ENCODE measurements around the gene FANCF. TPM values are rescaled to one million over a fixed set of nuclear protein-coding genes. Genes with fewer than 3 reads are reported as not detected.

The FANCF gene
- total RNA-seq, 1 experiment from 2014 or later: 5.0 TPM

- intact Hi-C loops (cut with micrococcal nuclease): no loop called here
- CTCF ChIA-PET: no interaction called here
These were observed 43.5 kb downstream of the FANCF start for GRCh38 chr11:22582151-22582410.

DNA sequence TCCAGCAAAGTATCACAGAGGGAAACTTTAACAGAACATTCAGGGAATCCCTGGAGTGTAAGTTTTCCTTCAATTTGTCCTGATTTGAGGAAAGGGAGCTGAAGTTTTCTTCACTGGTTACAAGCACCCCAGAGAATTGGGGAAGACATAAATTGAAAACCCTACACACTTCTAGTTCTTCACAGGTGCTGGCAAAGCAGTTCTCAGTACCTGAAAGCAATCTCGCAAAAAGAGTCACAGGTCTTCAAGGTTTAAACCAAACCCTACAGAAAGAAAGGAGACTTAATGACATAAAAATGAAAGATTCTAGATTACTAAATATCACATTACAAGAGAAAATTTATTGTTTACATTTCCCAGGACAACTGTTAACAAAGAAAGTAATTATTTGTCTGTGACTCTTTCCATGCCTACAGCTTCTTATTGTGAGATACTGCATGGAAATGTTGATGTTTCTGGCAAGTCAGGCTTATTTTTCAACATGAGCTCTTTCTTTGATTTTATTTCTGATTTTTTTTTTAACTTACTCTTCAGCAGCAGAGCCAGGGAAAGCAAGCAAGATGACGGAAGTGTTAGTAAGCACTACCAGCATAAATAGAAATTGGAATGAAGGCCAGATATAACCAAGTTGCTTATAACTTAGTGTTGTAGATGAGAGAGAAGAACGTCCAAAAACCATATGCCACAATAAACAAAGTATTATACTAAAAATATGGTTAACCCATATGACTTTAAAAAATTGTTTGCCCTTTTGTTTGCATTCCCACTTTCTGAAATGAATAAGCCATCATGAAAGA is 44.1 kb downstream of the FANCF start:
- Histone ChIP-seq H3K27me3 (ENCODE audit: low read length) (no peaks in the 10 kb centered on the region), H3F3A (ENCODE audit: low read length, unreplicated experiment) (no peaks in the 10 kb centered on the region), H3K4me2 (ENCODE audit: low read length) (no peak overlapping the region), H3K9me2 (replicated peaks; ENCODE audit: low read length) (no peaks in the 10 kb centered on the region), H3K36me3 (ENCODE audit: low read depth, low read length) (no peaks in the 10 kb centered on the region), H3K4me3 (ENCODE audit: low read length) (no peak overlapping the region), H3K79me2 (ENCODE audit: low read length) (no peaks in the 10 kb centered on the region), H3K4me1 (ENCODE audit: insufficient read depth, low read length) (no peaks in the 10 kb centered on the region), H3K9me3 (ENCODE audit: low read length) (no peaks in the 10 kb centered on the region), H4K20me1 (ENCODE audit: low read length) (no peaks in the 10 kb centered on the region), H3K9ac (ENCODE audit: low read length) (no peak overlapping the region), H2AFZ (ENCODE audit: low read length) (no peak overlapping the region), H3K27ac (ENCODE audit: low read length) (no peak overlapping the region)
- ChIA-PET CTCF (no interaction called here), POLR2A (ENCODE audit: unreplicated experiment) (no interaction called here)
- no peak for DNase-seq
- ATAC-seq: no peak
- intact Hi-C loops (cut with micrococcal nuclease): no loop called here
- no TSS peak for BruUV-seq (replicated peaks)
- TF ChIP-seq EZH2phosphoT487 (IDR thresholded peaks at IDR 0.05; ENCODE audit: borderline replicate concordance, low read length): no peak
- TF ChIP-seq CTCF (conservative IDR thresholded peaks at IDR 0.05; ENCODE audit: low read depth, low read length): no peak
- TF ChIP-seq EZH2 (IDR thresholded peaks at IDR 0.05; ENCODE audit: low read length, unreplicated experiment): no peak

More at GRCh38 chr11:22582151-22582410, 43.5 kb downstream of the FANCF start:
- no peak for TF ChIP-seq CTCF (conservative IDR thresholded peaks at IDR 0.05; ENCODE audit: low read depth, low read length)
- no peak for TF ChIP-seq EZH2 (IDR thresholded peaks at IDR 0.05; ENCODE audit: low read length, unreplicated experiment)
- no peak for TF ChIP-seq EZH2phosphoT487 (IDR thresholded peaks at IDR 0.05; ENCODE audit: borderline replicate concordance, low read length)
- Histone ChIP-seq H3K4me2 (ENCODE audit: low read length) (no peak overlapping the region), H3K4me1 (ENCODE audit: insufficient read depth, low read length) (no peaks in the 10 kb centered on the region), H3K79me2 (ENCODE audit: low read length) (no peaks in the 10 kb centered on the region), H4K20me1 (ENCODE audit: low read length) (no peaks in the 10 kb centered on the region), H3K9ac (ENCODE audit: low read length) (no peak overlapping the region), H3F3A (ENCODE audit: low read length, unreplicated experiment) (no peaks in the 10 kb centered on the region), H3K27me3 (ENCODE audit: low read length) (no peaks in the 10 kb centered on the region), H2AFZ (ENCODE audit: low read length) (no peak overlapping the region), H3K27ac (ENCODE audit: low read length) (no peak overlapping the region), H3K9me2 (replicated peaks; ENCODE audit: low read length) (no peaks in the 10 kb centered on the region), H3K36me3 (ENCODE audit: low read depth, low read length) (no peaks in the 10 kb centered on the region), H3K4me3 (ENCODE audit: low read length) (no peak overlapping the region), H3K9me3 (ENCODE audit: low read length) (no peaks in the 10 kb centered on the region)
- no TSS peak for BruUV-seq (replicated peaks)
- ATAC-seq (no peak), DNase-seq (no peak)
- POLR2A ChIA-PET (ENCODE audit: unreplicated experiment): no interaction called here

DNA sequence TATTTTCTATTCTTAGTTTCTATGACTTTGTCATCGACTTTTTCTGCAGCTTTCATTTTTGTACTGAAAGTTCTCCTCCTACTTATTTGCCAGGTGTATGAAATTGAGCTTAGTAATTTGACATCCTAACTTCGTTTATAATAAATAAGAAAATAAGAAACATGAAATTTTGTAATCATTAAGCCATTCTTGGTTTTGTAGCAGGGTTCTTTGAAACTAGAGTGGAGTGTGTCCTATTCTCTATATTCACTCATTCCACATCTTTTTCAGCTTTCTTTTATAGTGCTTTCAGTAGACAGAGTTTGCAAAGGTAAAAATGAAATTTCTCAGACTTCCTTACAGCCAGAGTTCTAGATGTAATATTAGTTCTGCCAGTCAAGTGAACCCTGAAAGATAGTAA is 47.8 kb downstream of the FANCF start:
- DNase-seq: no peak
- no peaks in the 10 kb centered on the region for H3K36me3 ChIP-seq (ENCODE audit: low read depth, low read length)
- no peaks in the 10 kb centered on the region for H4K20me1 ChIP-seq (ENCODE audit: low read length)
- no TSS peak for BruUV-seq (replicated peaks)
- no peaks in the 10 kb centered on the region for H3K9me2 ChIP-seq (replicated peaks; ENCODE audit: low read length)
- intact Hi-C loops (cut with micrococcal nuclease): no loop called here
- H3K9ac ChIP-seq (ENCODE audit: low read length): no peak overlapping the region
- H3F3A ChIP-seq (ENCODE audit: low read length, unreplicated experiment): no peaks in the 10 kb centered on the region
- no peaks in the 10 kb centered on the region for H3K79me2 ChIP-seq (ENCODE audit: low read length)
- H3K27ac ChIP-seq (ENCODE audit: low read length): no peak overlapping the region
- no peak overlapping the region for H2AFZ ChIP-seq (ENCODE audit: low read length)
- H3K4me1 ChIP-seq (ENCODE audit: insufficient read depth, low read length): no peaks in the 10 kb centered on the region
- CTCF ChIA-PET: no interaction called here
- H3K9me3 ChIP-seq (ENCODE audit: low read length): no peaks in the 10 kb centered on the region
- H3K4me3 ChIP-seq (ENCODE audit: low read length): no peak overlapping the region
- H3K4me2 ChIP-seq (ENCODE audit: low read length): no peak overlapping the region
- no peaks in the 10 kb centered on the region for H3K27me3 ChIP-seq (ENCODE audit: low read length)
- TF ChIP-seq CTCF (conservative IDR thresholded peaks at IDR 0.05; ENCODE audit: low read depth, low read length) (no peak), EZH2 (IDR thresholded peaks at IDR 0.05; ENCODE audit: low read length, unreplicated experiment) (no peak), EZH2phosphoT487 (IDR thresholded peaks at IDR 0.05; ENCODE audit: borderline replicate concordance, low read length) (no peak)
- ATAC-seq: no peak
- POLR2A ChIA-PET (ENCODE audit: unreplicated experiment): no interaction called here

Measured in PC-3 (cell line).